K562 (cell line): ENCODE measurements around the gene ADM5. TPM values are rescaled to one million over a fixed set of nuclear protein-coding genes. Genes with fewer than 3 reads are reported as not detected.
A peak's percentile ranks its signal among the peaks of the same experiment; 100 is the strongest.

Experiments
- ATAC-seq: fragments of 200-7000 bp; cut with Tn5 transposase; 3 replicates; pipeline ENCODE4 v1.9.1; 2020; ENCODE audit warnings: moderate library complexity
- Bru-seq: library from RNA; stranded (reverse); fragments of 400-500 nt; gene quantifications from one replicate; lab custom pipeline; 2021; lab: Mats Ljungman, UMichigan
- BruChase-seq, 2 experiments: library from RNA; stranded (reverse); fragments of 400-500 nt; gene quantifications; one replicate each; lab custom pipeline; 2021; lab: Mats Ljungman, UMichigan
- BruUV-seq: library from RNA; stranded (reverse); fragments of 400-500 nt; replicated peaks from 2 replicates; lab custom pipeline; 2021; lab: Mats Ljungman, UMichigan
- CTCF ChIA-PET: fragments of 300-600 bp; formaldehyde crosslinking; extraction: SDS; loops from one replicate; lab custom pipeline; 2021; ENCODE audit warnings: low intra/inter-chr PET ratio; lab: Yijun Ruan, JAX
- POLR2A ChIA-PET: fragments of 300-600, 350-650 bp; sonication (Branson Sonifier 250); formaldehyde crosslinking; extraction: SDS; loops from one replicate; lab custom pipeline; 2021; ENCODE audit warnings: antibody characterized with exemption, inconsistent platforms; lab: Yijun Ruan, JAX
- DNase-seq, 4 experiments: peaks; one replicate each; pipeline versions ENCODE4 v3.0.0 to v3.0.0-alpha.2; 2011 to 2018; ENCODE audit warnings: low spot score in 3 of 4, mixed read lengths in 3 of 4; ENCODE audit errors: extremely low read depth in 1 of 4
- FAIRE-seq: peaks from 2 replicates; lab custom pipeline; 2011; peaks lifted over from hg19 to GRCh38; lab: Jason Lieb, UNC
- H2AFZ ChIP-seq: 2 replicates; pipeline ENCODE4 v1.6.0; 2011; ENCODE audit warnings: low read depth, low read length, control low read depth, inconsistent platforms
- H3K27ac ChIP-seq: fragments of 200-600 bp; 3 replicates; pipeline ENCODE4 v1.8.0; 2011; ENCODE audit warnings: low read depth, mild to moderate bottlenecking, control low read depth, inconsistent platforms, low read length, moderate library complexity, mixed read lengths; ENCODE audit errors: extremely low read depth
- H3K27me3 ChIP-seq, 2 experiments: fragments of 300-600 bp in 1 of 2; 2 replicates in 1 of 2; 3 replicates in 1 of 2; pipeline versions ENCODE4 v1.6.0 to v1.8.0; 2011; ENCODE audit warnings: inconsistent platforms in 2 of 2, low read length in 2 of 2, mild to moderate bottlenecking in 1 of 2, mixed read lengths in 1 of 2, moderate library complexity in 1 of 2; ENCODE audit not compliant: control insufficient read depth in 2 of 2, insufficient read depth in 2 of 2
- H3K36me3 ChIP-seq: fragments of 300-600 bp; 3 replicates; pipeline ENCODE4 v1.8.0; 2011; ENCODE audit warnings: mild to moderate bottlenecking, low read length, inconsistent platforms; ENCODE audit not compliant: control insufficient read depth, insufficient read depth
- H3K4me1 ChIP-seq, 2 experiments: fragments of 200-600 bp in 1 of 2; replicated peaks in 1 of 2; 2 replicates in 1 of 2; 3 replicates in 1 of 2; pipeline versions ENCODE4 v1.5.1 to v1.8.0; 2011; ENCODE audit warnings: inconsistent platforms in 2 of 2, low read length in 2 of 2, mild to moderate bottlenecking in 1 of 2, mixed read lengths in 1 of 2, moderate library complexity in 1 of 2; ENCODE audit not compliant: control insufficient read depth in 2 of 2, insufficient read depth in 2 of 2
- H3K4me2 ChIP-seq: 2 replicates; pipeline ENCODE4 v1.6.1; 2011; ENCODE audit warnings: low read length, control low read depth, inconsistent platforms, mixed read lengths; ENCODE audit not compliant: insufficient read depth
- H3K4me3 ChIP-seq: fragments of 200-600 bp; sonication (generic), shearing (Covaris generic); 2 replicates; pipeline ENCODE4 v1.5.1; 2016; ENCODE audit warnings: control low read depth, inconsistent platforms
- H3K79me2 ChIP-seq: fragments of 200-600 bp; 3 replicates; pipeline ENCODE4 v1.8.0; 2011; ENCODE audit warnings: low read length, inconsistent platforms; ENCODE audit not compliant: control insufficient read depth, insufficient read depth
- H3K9ac ChIP-seq, 2 experiments: 2 replicates each; pipeline versions ENCODE4 v1.6.0 to v1.6.1; 2011; ENCODE audit warnings: low read depth in 2 of 2, low read length in 2 of 2, control low read depth in 1 of 2, inconsistent platforms in 1 of 2, mild to moderate bottlenecking in 1 of 2, mixed read lengths in 1 of 2; ENCODE audit not compliant: insufficient read depth in 1 of 2
- H3K9me1 ChIP-seq: one replicate; pipeline ENCODE4 v1.6.0; 2011; ENCODE audit warnings: inconsistent platforms, mild to moderate bottlenecking, low read length, moderate library complexity; ENCODE audit not compliant: control insufficient read depth, insufficient read depth
- H3K9me3 ChIP-seq: replicated peaks from 2 replicates; pipeline ENCODE4 v1.5.1; 2011; ENCODE audit warnings: low read depth, low read length, inconsistent platforms; ENCODE audit not compliant: control insufficient read depth, insufficient read depth
- H4K20me1 ChIP-seq: replicated peaks from 2 replicates; pipeline ENCODE4 v1.6.1; 2011; ENCODE audit warnings: low read length, inconsistent platforms, mixed read lengths; ENCODE audit not compliant: control insufficient read depth, insufficient read depth
- GMEB1 ChIP-seq: fragments of 250-450 bp; sonication (Bioruptor Pico); IDR thresholded peaks from 2 replicates; pipeline ENCODE4 v1.4.0; 2020; ENCODE audit warnings: mild to moderate bottlenecking
- KLF10 ChIP-seq: fragments of 250-450 bp; sonication (Bioruptor Pico); IDR thresholded peaks from 2 replicates; pipeline ENCODE4 v1.6.1; 2021; ENCODE audit warnings: matching md5 sums
- MNT ChIP-seq, 2 experiments: fragments of 450-650 bp; conservative IDR thresholded peaks; 2 replicates each; pipeline ENCODE4 v1.6.1; 2017; ENCODE audit warnings: mild to moderate bottlenecking in 2 of 2, moderate library complexity in 2 of 2
- POLR2A ChIP-seq: fragments of 450-650 bp; conservative IDR thresholded peaks from 2 replicates; pipeline ENCODE4 v1.6.1; 2016
- POLR2AphosphoS5 ChIP-seq: IDR thresholded peaks from 2 replicates; pipeline ENCODE4 v1.6.1; 2011; ENCODE audit warnings: mild to moderate bottlenecking, low read depth, low read length, moderate library complexity; ENCODE audit not compliant: control insufficient read depth, insufficient read depth
- POLR2B ChIP-seq: fragments of 450-650 bp; IDR thresholded peaks from 2 replicates; pipeline ENCODE4 v1.6.1; 2018; ENCODE audit warnings: low read depth; ENCODE audit not compliant: partially characterized antibody
- RBM22 ChIP-seq: fragments of 200-400 bp; formaldehyde crosslinking; IDR thresholded peaks from 2 replicates; pipeline ENCODE4 v1.6.1; 2018; ENCODE audit warnings: low read length, low read depth; ENCODE audit not compliant: poor library complexity, severe bottlenecking
- SUPT5H ChIP-seq: fragments of 450-650 bp; IDR thresholded peaks from 2 replicates; pipeline ENCODE4 v1.6.1; 2016
- ZBTB33 ChIP-seq: sonication (generic); formaldehyde crosslinking; IDR thresholded peaks from 2 replicates; pipeline ENCODE4 v1.8.1; 2023; ENCODE audit warnings: mild to moderate bottlenecking, missing genetic modification reagents
- ZZZ3 ChIP-seq: fragments of 450-650 bp; IDR thresholded peaks from 2 replicates; pipeline ENCODE4 v1.6.1; 2016; ENCODE audit warnings: antibody characterized with exemption, mild to moderate bottlenecking, moderate library complexity
- WGBS: fragments of 100-300 bp; shearing (Covaris generic); methylation state at CpG from one replicate; pipeline ENCODE4 v1.1.6; 2016; ENCODE audit warnings: low coverage, mixed read lengths; ENCODE audit not compliant: insufficient coverage; ENCODE audit errors: missing lambda C conversion rate; 5-methylcytosine and 5-hydroxymethylcytosine counted together
- in situ Hi-C: fragments of 300-500 bp; cut with MboI; formaldehyde crosslinking; loops from 4 replicates; pipeline ENCODE4 v1.15.0; 2018; ENCODE audit warnings: inconsistent platforms, mixed read lengths
- intact Hi-C: fragments of 100-400 bp; cut with micrococcal nuclease; formaldehyde crosslinking; loops from 2 replicates; pipeline ENCODE4 v1.14.2; 2022
- long read RNA-seq, 3 experiments: library from polyadenylated mRNA in 2 of 3; library from RNA in 1 of 3; unstranded in 2 of 3; stranded (forward) in 1 of 3; transcript quantifications; one replicate each; pipeline ENCODE4 v2.0.0, GENCODE V29; 2019 to 2022
- polyA minus RNA-seq, 3 experiments: library from RNA; depleted of rRNA, polyadenylated mRNA; stranded (reverse); fragments of >200 nt; gene quantifications; 2 replicates each; pipeline ENCODE4 v1.2.3, GENCODE V29; 2011
- polyA plus RNA-seq, 8 experiments: library from polyadenylated mRNA; depleted of rRNA in 4 of 8; stranded (reverse) in 5 of 8; unstranded in 3 of 8; fragments of >200 nt; fragmentation: Nextera tagmentation in 2 of 8; fragmentation: Illumina TruSeq in 1 of 8; extraction: Ambion mirVana in 2 of 8; extraction: Trizol in 1 of 8; gene quantifications; 2 replicates each; pipeline versions ENCODE4 v1.2.1 to v1.2.3, GENCODE V29; 2011 to 2014; ENCODE audit warnings: inconsistent platforms in 1 of 8, missing spikeins in 1 of 8
- total RNA-seq, 7 experiments: library from RNA; depleted of rRNA in 6 of 7; stranded (reverse); fragments of >200 nt in 6 of 7; fragmentation: Illumina TruSeq in 2 of 7; extraction: Trizol in 2 of 7; gene quantifications; 2 replicates each; pipeline versions ENCODE4 v1.2.1 to v1.2.3, GENCODE V29; 2011 to 2021; ENCODE audit warnings: low replicate concordance in 1 of 7

Gene ADM5
- 13.0 and 50.8 TPM in 2 replicates for total RNA-seq (2011; cell fraction: chromatin; rRNA removed; ENCODE audit: low replicate concordance)
- 29.6 and 33.4 TPM in 2 replicates for total RNA-seq (2011; cell fraction: nucleolus; rRNA removed)
- total RNA-seq (2011; cell fraction: nucleoplasm; rRNA removed), result 21.0 and 23.9 TPM in 2 replicates
- total RNA-seq (2014; rRNA removed), result 2.4 and 2.7 TPM in 2 replicates
- total RNA-seq (2014; rRNA removed; fragmentation: Illumina TruSeq; extraction: Trizol), result 0.32 and 0.47 TPM in 2 replicates
- total RNA-seq (2015; rRNA removed; fragmentation: Illumina TruSeq; extraction: Trizol), result 1.9 and 2.4 TPM in 2 replicates
- total RNA-seq (2021), result 5.4 and 7.0 TPM in 2 replicates
- 1.3 and 2.2 TPM in 2 replicates for polyA plus RNA-seq (2011; rRNA removed)
- polyA plus RNA-seq (2011; cell fraction: cytosol; rRNA removed), result 1.8 and 4.7 TPM in 2 replicates
- polyA plus RNA-seq (2011; cell fraction: nucleus; rRNA removed), result 24.4 and 55.5 TPM in 2 replicates
- polyA plus RNA-seq (2012), result 3.6 and 4.4 TPM in 2 replicates
- polyA plus RNA-seq (2014; fragmentation: Illumina TruSeq; extraction: Trizol), result 2.1 and 2.7 TPM in 2 replicates
- polyA plus RNA-seq (2014; fragmentation: Nextera tagmentation; extraction: Ambion mirVana), result under 1 TPM in 1 of 2 experiments, not detected in 1; 0.13 TPM
- polyA plus RNA-seq (2014; rRNA removed), result 5.7 and 8.4 TPM in 2 replicates
- polyA minus RNA-seq (2011; rRNA and poly(A)+ RNA removed), result 0.15 and 0.60 TPM in 2 replicates
- 1.0 and 1.3 TPM in 2 replicates for polyA minus RNA-seq (2011; cell fraction: cytosol; rRNA and poly(A)+ RNA removed)
- polyA minus RNA-seq (2011; cell fraction: nucleus; rRNA and poly(A)+ RNA removed), result 6.1 and 6.9 TPM in 2 replicates
- Bru-seq, nascent RNA, result percentile 53 among the genes with signal in this experiment
- percentile 72 among the genes with signal in this experiment for BruChase-seq, experiment 1, labeled RNA remaining after a 2-hour chase
- BruChase-seq, experiment 2, labeled RNA remaining after a 6-hour chase, result percentile 78 among the genes with signal in this experiment
- long read RNA-seq, experiment 1, transcript ADM5-201 (2 exons, 1,718 nt), result major isoform, 10 of 99 reads
- long read RNA-seq, experiment 1, partial matches to known transcripts, result 0 of 99 reads
- long read RNA-seq, experiment 1, other reads (novel, unspliced or antisense), result 89 of 99 reads
- long read RNA-seq, experiment 2, transcript ADM5-201 (2 exons, 1,718 nt), result major isoform, 6 of 6 reads
- long read RNA-seq, experiment 2, partial matches to known transcripts, result 0 of 6 reads
- long read RNA-seq, experiment 2, other reads (novel, unspliced or antisense), result 0 of 6 reads
- long read RNA-seq, experiment 3, result 0 reads

- Histone ChIP-seq H3K9me1 (no peaks in the 10 kb centered on the region), H3K9ac (peak within 1 kb of the TSS in 1 of 2 experiments; percentile 36; a peak in 2 of 4 replicates), H3K27ac (no peak within 1 kb of the TSS), H4K20me1 (no peaks in the 10 kb centered on the region), H3K4me3 (no peak within 1 kb of the TSS), H3K9me3 (no peaks in the 10 kb centered on the region), H3K36me3 (peaks cover 50% of the 10 kb centered on the region; the same call in 2 of the 3 replicates), H3K4me2 (no peak within 1 kb of the TSS), H3K79me2 (no peaks in the 10 kb centered on the region), H3K27me3 (no peaks in the 10 kb centered on the region), H2AFZ (no peak within 1 kb of the TSS), H3K4me1 (peaks cover 0 to 64% of the 10 kb centered on the region in 2 experiments; a peak in 2 of 5 replicates)
- FAIRE-seq, result no peak
- no peak; the same call in 2 of the 3 replicates for ATAC-seq
- ChIA-PET POLR2A (interaction anchor here (0.9 to 1.5 kb wide), 2 partner anchors 9 to 13 kb away, joined by 3 to 4 read pairs; no protein-coding TSS in a partner anchor), CTCF (no interaction called here)
- no TSS peak for BruUV-seq
- no peak for DNase-seq
- in situ Hi-C loops (no loop called here), intact Hi-C loops (no loop called here)
- 87% methylated on average over 41 of the region's 54 CpGs for WGBS
- TF ChIP-seq RBM22, result peak; percentile 30
- TF ChIP-seq POLR2B, result peak; percentile 25
- no peak for TF ChIP-seq MNT (conservative IDR thresholded peaks at IDR 0.05)
- no peak for TF ChIP-seq GMEB1
- TF ChIP-seq POLR2A, result peak; percentile 47; the same call in 1 of the 2 replicates
- TF ChIP-seq POLR2AphosphoS5, result peak; percentile 42; the same call in 1 of the 2 replicates
- TF ChIP-seq ZZZ3, result no peak
- TF ChIP-seq KLF10 (CRISPR knock-in tag), result 0 out of 2 replicates have a peak, but pooled peaks have one; percentile 20
- peak; percentile 96 for TF ChIP-seq ZBTB33
- TF ChIP-seq SUPT5H, result peak; percentile 45
These were observed at the start of gene ADM5 for GRCh38 chr19:49689133-49690078. Gene ADM5 (plus strand): TSS chr19:49689594. CDS start chr19:49689838, 244 bp downstream.
